Thoracic aorta (tissue), 2 donors: ENCODE results near the gene EFR3B. TPM values are rescaled to one million over a fixed set of nuclear protein-coding genes. Genes with fewer than 3 reads are reported as not detected.

Experiments
- ATAC-seq: fragments of 150-250 bp; one replicate; pipeline ENCODE4 v1.8.0; 2017; ENCODE audit warnings: low read depth; ENCODE audit not compliant: insufficient number of reproducible peaks, low FRiP score
- DNase-seq: peaks from one replicate; pipeline ENCODE4 v3.0.0-alpha.2; 2020; ENCODE audit warnings: low spot score
- H3K27ac ChIP-seq, 2 donors: fragments of 200-600 bp; sonication (generic); 1 replicate in 1 of 2; 2 replicates in 1 of 2; pipeline ENCODE4 v1.5.1; 2016; ENCODE audit warnings: mild to moderate bottlenecking in 2 of 2, moderate library complexity in 2 of 2
- H3K27me3 ChIP-seq: fragments of 200-600 bp; sonication (generic); replicated peaks from 2 replicates; pipeline ENCODE4 v1.6.0; 2016; ENCODE audit warnings: mild to moderate bottlenecking; ENCODE audit not compliant: insufficient read depth
- H3K36me3 ChIP-seq: fragments of 200-600 bp; sonication (generic); one replicate; pipeline ENCODE4 v1.5.1; 2016
- H3K4me1 ChIP-seq, 2 donors: fragments of 200-600 bp; sonication (generic); 1 replicate in 1 of 2; 2 replicates in 1 of 2; pipeline versions ENCODE4 v1.5.1 to v1.6.0; 2016; ENCODE audit warnings: low read depth in 2 of 2, mild to moderate bottlenecking in 1 of 2; ENCODE audit not compliant: control insufficient read depth in 1 of 2
- H3K4me3 ChIP-seq: fragments of 200-600 bp; sonication (generic); 2 replicates; pipeline ENCODE4 v1.5.1; 2016; ENCODE audit warnings: mild to moderate bottlenecking
- H3K9me3 ChIP-seq: fragments of 200-600 bp; sonication (generic); 2 replicates; pipeline ENCODE4 v1.5.1; 2016
- CTCF ChIP-seq: fragments of 200-600 bp; sonication (generic); IDR thresholded peaks from one replicate; pipeline ENCODE4 v1.5.1; 2019; ENCODE audit warnings: antibody characterized with exemption
- total RNA-seq, 2 donors: library from RNA; depleted of rRNA; stranded (reverse); fragments of >200 nt; gene quantifications; one replicate each; pipeline versions ENCODE4 v1.1.0 to v1.2.3, GENCODE V29; 2016

Gene EFR3B
- total RNA-seq, 2 donors from 2014 or later, result 0.81 to 1.4 TPM

GRCh38 chr2:25085761-25086560, 44.1 kb downstream of the EFR3B start:
- Histone ChIP-seq H3K9me3 (no peaks in the 10 kb centered on the region), H3K27ac (no peak overlapping the region), H3K27me3 (no peaks in the 10 kb centered on the region), H3K36me3 (no peaks in the 10 kb centered on the region), H3K4me1 (no peaks in the 10 kb centered on the region), H3K4me3 (no peak overlapping the region)
- ATAC-seq (no peak), DNase-seq (no peak)
- no peak for TF ChIP-seq CTCF

DNA sequence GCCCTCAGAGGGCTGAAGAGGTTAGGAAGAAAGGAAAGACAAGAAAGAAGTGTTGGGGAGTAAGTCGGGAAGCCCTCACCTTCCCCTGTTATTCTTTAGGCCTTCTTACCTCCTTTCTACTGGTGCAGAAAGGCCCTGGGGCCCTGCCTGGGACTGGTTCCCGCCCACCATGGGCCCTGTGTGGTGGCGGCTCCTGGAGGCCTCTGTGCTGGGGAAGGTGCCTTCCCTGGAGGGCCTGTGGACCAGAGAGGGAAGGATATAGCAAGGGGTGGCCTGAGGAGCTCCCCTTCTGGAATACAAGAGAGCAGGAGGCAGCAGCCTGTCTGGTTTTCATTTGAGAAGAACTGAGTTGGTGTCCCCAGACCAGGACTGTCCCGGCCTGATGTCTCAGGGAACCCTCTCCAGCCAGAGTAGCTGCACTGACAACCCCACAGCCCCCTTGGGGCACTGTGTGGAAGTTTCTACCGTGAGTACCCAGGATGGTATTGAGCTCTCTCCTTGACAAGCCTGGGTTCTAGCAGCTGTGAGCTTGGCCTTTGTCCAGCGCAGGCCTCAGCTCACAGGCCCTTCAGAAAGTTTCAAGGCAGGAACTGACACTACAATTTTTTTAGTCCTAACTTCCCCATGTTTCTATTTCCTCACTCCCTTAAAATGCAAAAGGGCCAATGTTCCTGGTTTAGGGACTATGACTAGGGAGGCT, 47.1 kb downstream of the EFR3B start:
- Histone ChIP-seq H3K4me3 (no peak overlapping the region), H3K27me3 (no peaks in the 10 kb centered on the region), H3K27ac (no peak overlapping the region), H3K9me3 (no peaks in the 10 kb centered on the region), H3K4me1 (no peaks in the 10 kb centered on the region), H3K36me3 (no peaks in the 10 kb centered on the region)
- DNase-seq (no peak), ATAC-seq (no peak)
- TF ChIP-seq CTCF, result no peak

DNA sequence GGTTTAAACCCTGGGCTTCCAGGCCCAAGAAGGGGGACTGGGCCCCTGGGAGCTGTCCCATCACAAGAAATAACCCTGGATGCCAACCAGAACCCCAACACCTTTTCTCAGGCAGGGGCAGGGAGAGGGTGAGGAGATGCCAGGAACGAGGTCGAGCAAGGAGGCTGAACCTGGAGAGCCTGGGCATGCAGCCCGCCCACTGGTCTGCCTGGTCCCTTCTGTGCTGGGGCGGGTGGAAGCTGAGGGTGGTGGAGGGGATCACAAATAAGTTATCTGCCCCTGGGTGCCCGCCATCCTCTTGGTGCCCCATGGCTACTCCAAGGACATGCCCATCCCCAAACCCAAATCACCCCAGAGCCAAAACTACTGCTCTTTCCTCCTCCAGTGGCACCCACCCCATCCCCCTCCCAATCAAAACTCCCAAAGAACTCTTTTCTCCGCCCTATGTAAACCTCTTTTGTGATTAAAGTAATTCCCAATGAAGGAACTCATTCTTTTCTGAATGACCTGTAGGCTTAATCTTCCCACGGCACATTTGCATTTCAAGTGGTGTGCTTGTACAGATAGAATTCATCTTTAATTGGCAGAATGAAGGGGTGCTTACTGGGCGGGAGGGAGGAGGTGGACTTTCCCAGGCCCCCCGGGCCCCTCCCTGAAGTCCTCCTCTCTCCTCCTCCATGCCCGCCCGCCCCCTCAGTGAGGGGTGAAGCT, 47.9 kb downstream of the EFR3B start:
- no peak for ATAC-seq
- H3K27ac ChIP-seq, result no peak overlapping the region
- no peak overlapping the region for H3K4me3 ChIP-seq

GRCh38 chr2:25090801-25091200, 48.9 kb downstream of the EFR3B start:
- Histone ChIP-seq H3K4me3 (no peak overlapping the region), H3K4me1 (no peaks in the 10 kb centered on the region), H3K9me3 (no peaks in the 10 kb centered on the region), H3K27me3 (no peaks in the 10 kb centered on the region), H3K36me3 (no peaks in the 10 kb centered on the region), H3K27ac (no peak overlapping the region)
- DNase-seq, result no peak
- no peak for ATAC-seq
- TF ChIP-seq CTCF, result no peak

More for the DNA sequence above, 47.9 kb downstream of the EFR3B start:
- H3K4me1 ChIP-seq, result no peaks in the 10 kb centered on the region
- DNase-seq, result no peak
- H3K27me3 ChIP-seq, result no peaks in the 10 kb centered on the region
- no peaks in the 10 kb centered on the region for H3K36me3 ChIP-seq
- TF ChIP-seq CTCF, result no peak
- H3K9me3 ChIP-seq, result no peaks in the 10 kb centered on the region

DNA sequence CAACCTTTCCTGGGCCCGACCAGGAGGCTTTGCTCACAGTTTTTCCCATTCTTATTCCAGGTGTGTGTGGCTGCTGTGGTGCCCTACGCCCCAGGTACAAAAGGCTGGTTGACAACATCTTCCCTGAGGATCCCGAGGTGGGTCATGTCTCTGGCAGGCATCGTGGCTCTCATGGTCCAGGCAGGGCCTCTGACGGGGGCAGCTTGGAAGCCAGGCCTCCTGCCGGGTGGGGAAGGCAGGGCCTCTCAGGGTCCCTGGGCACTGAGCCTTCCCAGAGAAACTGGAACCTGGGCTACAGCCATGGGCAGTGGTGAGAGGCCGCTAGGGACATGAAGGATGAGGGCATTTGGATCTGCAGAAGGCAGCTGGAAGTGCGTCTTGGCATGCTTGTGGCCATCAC, 49.4 kb downstream of the EFR3B start:
- no peaks in the 10 kb centered on the region for H3K4me1 ChIP-seq
- H3K36me3 ChIP-seq, result no peaks in the 10 kb centered on the region
- ATAC-seq (no peak), DNase-seq (no peak)
- TF ChIP-seq CTCF, result no peak
- H3K27me3 ChIP-seq, result no peaks in the 10 kb centered on the region
- no peak overlapping the region for H3K4me3 ChIP-seq
- no peak overlapping the region for H3K27ac ChIP-seq
- no peaks in the 10 kb centered on the region for H3K9me3 ChIP-seq
